Cerebellar cortex (tissue), 1 donor: ENCODE results near the gene CARS1.
"Not testable (repeated sequence)": the region's sequence is repeated elsewhere in the genome, so short reads cannot be mapped to it uniquely, and the experiment has no call there.

ENCODE experiments used
- DNase-seq: peaks from one replicate; pipeline ENCODE4 v3.0.0-alpha.2; 2015; ENCODE audit warnings: low spot score

Gene CARS1

GRCh38 chr11:3089236-3090061 lies 32.2 kb upstream of the CARS1 start:
- DNase-seq: no peak

- no peak for DNase-seq
These were observed 31.6 kb upstream of the CARS1 start for GRCh38 chr11:3088806-3089205.

DNA sequence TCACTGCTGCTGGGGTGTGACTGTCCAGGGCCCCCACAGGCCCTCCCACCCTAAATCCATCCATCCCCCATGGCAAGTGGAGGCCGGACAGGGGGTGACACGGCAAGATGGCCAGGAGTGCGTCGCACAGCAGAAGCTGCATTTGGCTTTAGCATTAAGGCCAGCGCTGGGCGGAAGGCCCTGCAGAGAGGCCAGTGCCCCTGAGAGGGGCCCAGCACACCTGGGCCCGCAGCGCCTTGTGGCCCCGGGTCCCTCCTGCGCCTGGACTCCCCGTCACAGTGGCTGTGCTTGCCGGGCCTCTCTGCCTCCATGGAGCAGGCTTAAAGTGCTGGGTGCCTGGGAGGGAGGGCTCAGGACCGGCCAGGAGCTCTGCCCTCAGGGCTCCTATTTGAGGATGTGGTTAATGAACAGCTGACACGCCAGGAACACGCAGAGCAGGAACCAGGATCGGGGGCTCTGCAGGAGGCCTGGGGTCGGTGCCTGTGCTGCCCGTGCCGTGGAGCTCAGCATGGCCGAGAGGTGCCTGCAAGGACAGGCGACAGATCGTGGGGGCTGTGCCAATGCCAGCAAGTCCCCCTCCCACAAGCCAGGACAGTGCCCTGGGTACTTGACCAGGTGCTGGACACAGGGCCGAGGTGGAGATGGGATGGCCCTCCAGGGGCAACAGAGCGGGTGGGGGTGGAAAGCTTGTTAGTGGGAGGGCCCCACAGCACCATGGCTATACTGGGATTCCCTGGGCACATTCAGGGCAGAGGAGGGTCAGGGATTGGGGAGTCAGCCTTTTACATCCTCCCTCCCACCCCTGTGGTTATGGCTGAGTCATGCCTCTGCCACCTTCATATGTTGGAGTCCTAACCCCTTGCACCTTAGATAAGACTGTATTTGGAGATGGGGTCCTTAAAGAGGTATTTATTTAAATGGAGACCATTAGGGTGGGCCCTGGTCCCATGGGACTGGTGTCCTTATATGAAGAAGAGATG lies 30.9 kb upstream of the CARS1 start:
- no peak for DNase-seq

DNA sequence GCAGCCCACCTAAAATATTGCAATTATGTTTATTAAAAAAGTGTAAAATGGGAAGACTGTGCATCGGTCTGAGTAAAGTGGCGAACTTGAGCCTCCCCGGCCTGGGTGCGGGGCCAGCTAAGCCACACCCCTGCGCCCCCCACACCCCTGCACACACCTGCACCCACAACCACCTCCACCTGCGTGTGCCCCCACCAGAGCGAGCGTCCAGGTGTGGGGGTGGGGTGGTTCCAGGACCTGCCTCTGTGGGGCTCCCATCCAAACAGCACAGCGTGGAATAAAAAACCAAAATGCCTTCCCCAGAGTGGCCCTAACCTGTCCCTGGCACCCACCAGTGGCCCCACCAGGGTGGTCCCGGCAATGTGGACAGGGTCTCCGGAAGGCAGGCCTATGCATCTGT lies 30.1 kb upstream of the CARS1 start:
- no peak for DNase-seq

GRCh38 chr11:3086671-3087150 lies 29.5 kb upstream of the CARS1 start:
- no peak for DNase-seq

DNA sequence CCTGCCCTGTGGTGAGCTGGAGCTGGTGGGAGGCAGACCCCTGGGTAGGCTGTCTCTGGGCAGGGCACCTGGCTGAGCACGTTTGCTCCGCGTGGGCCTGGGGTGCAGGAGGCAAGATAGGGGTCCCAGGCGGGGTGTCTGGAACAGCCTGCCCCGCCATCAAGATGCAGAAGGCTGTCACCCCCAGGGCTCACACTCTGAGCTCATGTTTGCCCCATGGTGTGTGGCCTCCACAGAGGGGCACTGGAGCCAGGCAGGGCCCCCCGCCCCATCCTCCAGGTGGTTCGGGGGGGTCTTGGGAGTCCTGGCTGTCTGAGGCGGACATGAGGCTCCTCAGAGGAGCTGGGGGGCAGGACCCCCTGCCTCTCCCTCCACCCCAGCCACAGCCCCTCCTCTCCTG lies 28.9 kb upstream of the CARS1 start:
- no peak for DNase-seq

GRCh38 chr11:3085052-3085451 lies 27.8 kb upstream of the CARS1 start:
- no peak for DNase-seq

DNA sequence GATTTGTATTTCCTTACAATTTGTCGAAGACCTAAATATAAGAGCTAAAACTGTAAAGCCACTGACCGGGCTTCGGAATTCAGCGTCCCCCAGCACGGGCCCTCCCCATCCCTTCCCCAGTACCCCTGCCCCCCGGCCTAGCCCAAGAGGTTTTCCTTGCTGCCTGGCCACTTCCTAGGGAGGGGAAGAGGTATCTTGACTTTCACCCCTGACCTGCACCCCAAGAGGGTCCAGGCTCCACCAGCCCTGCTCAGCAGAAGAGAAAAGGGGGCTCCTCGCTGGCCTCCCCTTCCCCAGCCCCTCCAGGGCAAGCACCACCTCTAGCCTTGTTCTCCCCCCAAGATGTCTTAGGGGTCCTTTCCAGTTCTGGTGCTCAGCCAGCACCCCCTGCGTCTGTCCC lies 26.1 kb upstream of the CARS1 start:
- DNase-seq: no peak

GRCh38 chr11:3081386-3081751 lies 24.1 kb upstream of the CARS1 start:
- no peak for DNase-seq

- DNase-seq: no peak
These were observed 23.6 kb upstream of the CARS1 start for GRCh38 chr11:3080733-3081385.

DNA sequence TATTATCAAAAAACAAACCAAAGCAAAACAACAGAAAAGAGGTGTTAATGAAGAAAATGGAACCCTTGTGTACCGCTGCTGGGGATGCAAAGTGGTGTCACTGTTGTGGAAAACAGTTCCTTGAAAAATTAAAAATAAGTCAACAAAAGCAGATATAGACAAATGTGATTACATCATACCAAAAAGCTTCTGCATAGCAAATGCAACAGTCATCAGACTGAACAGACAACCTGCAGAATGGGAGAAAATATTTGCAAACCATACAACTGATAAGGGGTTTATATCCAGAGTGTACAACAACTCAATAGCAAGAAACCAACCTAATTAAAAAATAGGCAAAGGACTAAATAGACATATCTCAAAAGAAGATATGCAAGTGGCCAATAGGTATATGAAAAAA lies 22.9 kb upstream of the CARS1 start:
- no peak for DNase-seq

DNA sequence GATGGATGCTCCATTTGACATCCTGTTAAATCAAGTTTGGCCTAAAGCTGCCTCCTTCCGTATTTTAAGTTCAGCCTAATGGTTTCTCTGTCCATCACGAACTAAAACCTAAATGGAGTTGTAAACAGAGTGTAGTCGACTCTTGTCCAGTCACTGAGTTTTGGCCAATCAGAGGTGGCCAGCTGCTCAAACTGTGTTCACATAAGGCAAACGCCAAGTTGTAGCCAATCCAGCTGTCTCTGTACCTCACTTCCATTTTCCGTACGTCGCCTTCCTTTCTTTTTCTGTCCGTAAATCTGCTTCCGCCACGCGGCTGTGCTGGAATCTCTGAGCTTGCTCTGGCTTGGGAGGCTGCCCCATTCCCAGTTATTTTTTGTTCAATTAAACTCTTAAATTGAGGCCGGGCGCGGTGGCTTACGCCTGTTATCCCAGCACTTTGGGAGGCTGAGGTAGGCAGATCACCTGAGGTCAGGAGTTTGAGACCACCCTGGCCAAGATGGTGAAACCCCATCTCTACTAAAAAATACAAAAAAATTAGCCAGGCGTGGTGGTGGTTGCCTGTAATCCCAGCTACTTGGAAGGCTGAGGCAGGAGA lies 20.7 kb upstream of the CARS1 start:
- DNase-seq: no peak

- DNase-seq: no peak
These were observed 20.1 kb upstream of the CARS1 start for GRCh38 chr11:3077189-3077836.

DNA sequence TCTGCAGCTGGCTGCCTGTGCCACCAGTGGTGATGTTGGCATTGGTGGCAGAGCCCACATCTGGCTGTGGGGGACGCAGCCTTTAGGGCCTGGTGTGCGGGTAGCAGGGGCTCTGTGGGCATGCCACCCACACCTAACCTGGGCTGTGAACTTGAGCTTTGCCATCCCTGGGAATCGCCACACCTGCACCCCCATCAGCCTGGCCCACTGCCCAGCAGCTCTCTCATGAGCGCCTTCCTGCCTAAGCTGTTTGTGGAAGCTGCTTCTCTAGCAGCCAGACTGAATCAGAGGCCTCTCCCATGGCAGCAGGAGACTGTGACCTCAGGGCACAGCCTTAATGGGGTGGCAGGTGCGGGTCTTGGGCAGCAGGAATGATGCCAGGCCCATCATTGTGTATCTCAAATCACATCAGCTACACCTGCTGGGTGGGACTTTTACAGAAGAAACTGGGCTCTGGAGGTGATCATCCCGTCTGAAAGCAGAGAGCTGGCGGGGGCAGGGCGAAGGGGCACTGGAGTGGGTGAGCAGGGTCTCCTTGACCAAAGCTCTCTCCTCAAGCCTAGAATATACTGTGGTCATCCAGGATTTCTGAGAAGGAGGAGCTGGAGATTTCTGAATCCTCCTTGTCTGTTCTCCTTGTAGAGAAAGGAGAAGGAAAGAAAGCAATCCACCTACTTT lies 17.8 kb upstream of the CARS1 start:
- no peak for DNase-seq

DNA sequence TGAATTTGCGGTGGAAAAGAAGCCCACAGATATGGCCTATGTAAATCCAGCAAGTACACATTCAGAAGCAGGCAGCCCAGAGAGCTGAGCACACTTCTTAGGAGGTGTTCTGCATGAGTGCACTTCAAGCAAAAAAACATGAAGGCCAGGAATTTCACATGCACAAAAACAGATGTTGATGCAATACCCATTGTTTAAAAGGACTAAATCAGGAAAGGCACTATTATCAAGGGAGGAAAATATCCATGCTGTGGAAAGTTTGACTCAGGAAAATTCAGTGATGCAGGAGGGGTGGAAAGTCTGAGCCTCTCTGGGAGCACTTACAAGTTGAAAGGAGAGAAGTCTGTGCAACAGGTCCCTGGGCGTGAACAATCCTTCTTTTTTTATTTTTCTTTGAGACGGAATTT lies 15.8 kb upstream of the CARS1 start:
- DNase-seq: no peak

DNA sequence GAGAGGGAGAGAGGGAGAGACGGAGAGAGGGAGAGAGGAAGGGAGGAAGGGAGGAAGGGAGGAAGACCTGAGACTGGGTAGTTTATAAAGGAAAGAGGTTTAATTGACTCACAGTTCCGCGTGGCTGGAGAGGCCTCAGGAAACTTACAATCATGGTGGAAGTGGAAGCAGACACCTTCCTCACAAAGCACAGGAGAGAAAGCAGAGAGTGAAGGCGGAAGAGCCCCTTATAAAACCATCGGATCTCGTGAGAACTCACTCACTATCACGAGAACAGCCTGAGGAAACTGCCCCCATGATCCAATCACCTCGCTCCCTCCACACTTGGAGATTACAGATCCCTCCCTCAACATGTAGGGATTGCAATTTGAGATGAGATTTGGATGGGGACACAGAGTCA lies 12.2 kb upstream of the CARS1 start:
- DNase-seq: no peak

DNA sequence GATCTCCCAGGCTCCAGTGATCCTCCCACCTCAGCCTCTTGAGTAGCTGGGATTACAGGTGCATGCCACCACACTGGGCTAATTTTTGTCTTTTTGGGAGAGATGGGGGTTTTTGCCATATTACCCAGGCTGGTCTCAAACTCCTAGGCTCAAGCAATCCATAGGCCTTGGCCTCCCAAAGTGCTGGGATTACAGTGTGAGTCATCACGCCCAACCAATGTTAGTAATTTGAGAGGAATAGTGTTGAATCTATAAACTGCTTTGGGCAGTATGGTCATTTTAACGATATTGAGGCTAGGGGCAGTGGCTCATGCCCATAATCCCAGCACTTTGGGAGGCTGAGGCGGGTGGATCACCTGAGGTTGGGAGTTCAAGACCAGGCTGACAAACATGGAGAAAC lies 9.1 kb upstream of the CARS1 start:
- DNase-seq: not testable (repeated sequence)

- not testable (repeated sequence) for DNase-seq
These were observed 7.5 kb upstream of the CARS1 start for GRCh38 chr11:3064709-3065108.

DNA sequence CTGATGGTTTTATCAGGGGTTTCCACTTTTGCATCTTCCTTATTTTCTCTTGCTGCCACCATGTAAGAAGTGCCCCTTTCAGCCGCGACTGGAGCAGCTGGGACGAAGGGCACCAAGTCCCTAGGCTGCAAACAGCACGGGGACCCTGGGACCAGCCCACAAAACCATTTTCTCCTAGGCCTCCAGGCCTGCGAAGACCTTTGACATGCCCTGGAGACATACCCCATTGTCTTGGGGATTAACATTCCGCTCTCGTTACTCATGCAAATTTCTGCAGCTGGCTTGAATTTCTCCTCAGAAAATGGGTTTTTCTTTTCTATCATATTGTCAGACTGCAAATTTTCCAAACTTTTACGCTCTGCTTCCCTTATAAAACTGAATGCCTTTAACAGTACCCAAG lies 6.7 kb upstream of the CARS1 start:
- not testable (repeated sequence) for DNase-seq

GRCh38 chr11:3063432-3063831 lies 6.2 kb upstream of the CARS1 start:
- not testable (repeated sequence) for DNase-seq
